ENCODE measurements around the gene HIGD2A.

Gene HIGD2A

DNA sequence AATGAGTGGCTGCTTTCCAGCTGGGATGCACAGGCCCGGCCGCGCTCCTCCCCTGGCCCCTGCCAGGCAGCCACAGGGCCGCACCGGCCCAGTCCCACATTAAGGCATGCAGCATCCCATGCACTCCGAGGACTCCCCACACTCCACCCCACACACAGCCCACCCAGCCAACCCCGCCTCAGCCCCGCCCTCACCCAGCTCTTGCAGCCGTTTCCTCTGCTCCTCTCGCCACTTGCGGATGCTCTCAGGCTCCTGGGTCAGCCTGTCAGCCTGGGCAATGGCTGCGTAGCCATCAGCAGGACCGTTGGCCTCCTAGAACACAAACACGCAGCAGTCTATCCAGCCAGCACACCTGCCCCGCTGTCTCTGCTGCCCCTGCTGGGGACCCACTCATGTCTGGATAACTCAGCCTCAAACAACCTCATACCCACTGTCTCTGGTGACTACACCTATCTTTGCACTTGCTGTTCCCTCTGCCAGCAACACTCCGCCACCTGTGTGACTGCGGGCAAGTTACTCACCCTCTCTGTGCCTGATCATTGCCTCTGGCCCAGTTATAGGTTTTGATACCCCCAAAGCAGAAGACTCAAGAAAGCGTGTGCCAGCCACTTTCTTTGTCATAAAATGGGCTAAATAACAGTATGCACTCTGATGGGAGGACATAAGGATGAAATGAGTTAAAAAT is 9.3 kb downstream of the HIGD2A start:
- Histone ChIP-seq H2AFZ (ENCODE audit: low read depth, low read length, severe bottlenecking) (no peak overlapping the region), H3K79me2 (ENCODE audit: insufficient read depth, low read length) (no peaks in the 10 kb centered on the region), H3K9me2 (replicated peaks; ENCODE audit: insufficient read depth, low read length) (no peaks in the 10 kb centered on the region), H3K36me3 (ENCODE audit: low read length) (no peaks in the 10 kb centered on the region), H3K4me2 (ENCODE audit: low read depth, low read length, poor library complexity, severe bottlenecking) (no peak overlapping the region), H3K9me3 (ENCODE audit: insufficient read depth, low read length) (no peaks in the 10 kb centered on the region), H3K27ac (ENCODE audit: low read depth, low read length) (no peak overlapping the region), H4K20me1 (ENCODE audit: low read depth, low read length) (no peaks in the 10 kb centered on the region), H3K27me3 (ENCODE audit: low read length) (no peaks in the 10 kb centered on the region), H3K4me3 (ENCODE audit: insufficient read depth, low read length, poor library complexity, severe bottlenecking) (no peak overlapping the region), H3K9ac (ENCODE audit: low read length) (no peak overlapping the region), H3F3A (ENCODE audit: insufficient read depth) (no peaks in the 10 kb centered on the region)
- no peak for TF ChIP-seq EZH2phosphoT487 (conservative IDR thresholded peaks at IDR 0.05; ENCODE audit: low read length)
- TF ChIP-seq, protein P1, sequence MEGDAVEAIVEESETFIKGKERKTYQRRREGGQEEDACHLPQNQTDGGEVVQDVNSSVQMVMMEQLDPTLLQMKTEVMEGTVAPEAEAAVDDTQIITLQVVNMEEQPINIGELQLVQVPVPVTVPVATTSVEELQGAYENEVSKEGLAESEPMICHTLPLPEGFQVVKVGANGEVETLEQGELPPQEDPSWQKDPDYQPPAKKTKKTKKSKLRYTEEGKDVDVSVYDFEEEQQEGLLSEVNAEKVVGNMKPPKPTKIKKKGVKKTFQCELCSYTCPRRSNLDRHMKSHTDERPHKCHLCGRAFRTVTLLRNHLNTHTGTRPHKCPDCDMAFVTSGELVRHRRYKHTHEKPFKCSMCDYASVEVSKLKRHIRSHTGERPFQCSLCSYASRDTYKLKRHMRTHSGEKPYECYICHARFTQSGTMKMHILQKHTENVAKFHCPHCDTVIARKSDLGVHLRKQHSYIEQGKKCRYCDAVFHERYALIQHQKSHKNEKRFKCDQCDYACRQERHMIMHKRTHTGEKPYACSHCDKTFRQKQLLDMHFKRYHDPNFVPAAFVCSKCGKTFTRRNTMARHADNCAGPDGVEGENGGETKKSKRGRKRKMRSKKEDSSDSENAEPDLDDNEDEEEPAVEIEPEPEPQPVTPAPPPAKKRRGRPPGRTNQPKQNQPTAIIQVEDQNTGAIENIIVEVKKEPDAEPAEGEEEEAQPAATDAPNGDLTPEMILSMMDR (IDR thresholded peaks at IDR 0.05; ENCODE audit: insufficient read depth, low read length, poor library complexity, severe bottlenecking) = no peak

DNA sequence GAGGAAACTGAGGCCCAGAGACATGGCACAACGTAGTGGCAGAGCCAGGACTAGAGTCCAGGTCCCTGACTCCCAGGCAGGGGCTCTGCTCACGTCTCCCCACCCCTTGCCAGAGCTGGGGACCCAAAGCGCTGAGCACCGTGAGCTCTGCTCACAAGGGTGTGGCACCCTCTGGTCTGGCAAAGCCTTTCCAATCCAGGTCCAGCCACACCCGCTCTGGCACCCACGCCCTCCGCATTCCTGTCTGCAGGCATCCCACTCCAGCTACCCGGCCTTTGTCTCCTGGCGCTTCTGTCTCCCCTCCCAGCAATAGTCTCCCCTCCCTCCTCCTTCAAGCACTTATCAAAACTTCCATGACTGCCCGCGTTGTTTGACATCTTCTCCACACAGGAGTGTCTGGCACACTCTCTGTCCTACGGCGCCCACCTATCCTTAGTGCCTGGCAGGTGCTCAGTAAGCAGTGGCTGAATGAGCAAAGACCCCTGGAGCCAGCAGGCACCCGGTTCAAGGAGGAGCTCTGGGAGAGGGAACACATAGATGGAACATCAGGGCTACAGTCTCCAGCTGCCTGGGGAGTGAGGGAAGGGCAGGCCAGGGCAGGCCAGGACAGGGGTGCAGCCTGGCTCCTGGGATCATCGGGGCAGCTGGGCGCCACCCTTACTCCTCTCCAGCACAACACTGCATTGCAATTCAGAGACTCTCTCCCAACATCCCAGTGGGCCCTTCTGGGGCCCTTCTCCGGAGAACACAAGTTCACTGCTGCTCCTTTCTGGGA is 12.0 kb downstream of the HIGD2A start:
- no peaks in the 10 kb centered on the region for H4K20me1 ChIP-seq (ENCODE audit: low read depth, low read length)
- no peaks in the 10 kb centered on the region for H3K27me3 ChIP-seq (ENCODE audit: low read length)
- H3K9ac ChIP-seq (ENCODE audit: low read length) = no peak overlapping the region
- H3K4me2 ChIP-seq (ENCODE audit: low read depth, low read length, poor library complexity, severe bottlenecking) = no peak overlapping the region
- H3F3A ChIP-seq (ENCODE audit: insufficient read depth) = no peaks in the 10 kb centered on the region
- H3K27ac ChIP-seq (ENCODE audit: low read depth, low read length) = no peak overlapping the region
- no peak overlapping the region for H2AFZ ChIP-seq (ENCODE audit: low read depth, low read length, severe bottlenecking)
- H3K79me2 ChIP-seq (ENCODE audit: insufficient read depth, low read length) = no peaks in the 10 kb centered on the region
- no peaks in the 10 kb centered on the region for H3K36me3 ChIP-seq (ENCODE audit: low read length)
- H3K4me3 ChIP-seq (ENCODE audit: insufficient read depth, low read length, poor library complexity, severe bottlenecking) = no peak overlapping the region
- no peaks in the 10 kb centered on the region for H3K9me3 ChIP-seq (ENCODE audit: insufficient read depth, low read length)
- no peak for TF ChIP-seq EZH2phosphoT487 (conservative IDR thresholded peaks at IDR 0.05; ENCODE audit: low read length)
- TF ChIP-seq, protein P1 (IDR thresholded peaks at IDR 0.05; ENCODE audit: insufficient read depth, low read length, poor library complexity, severe bottlenecking) = no peak
- no peaks in the 10 kb centered on the region for H3K9me2 ChIP-seq (replicated peaks; ENCODE audit: insufficient read depth, low read length)

DNA sequence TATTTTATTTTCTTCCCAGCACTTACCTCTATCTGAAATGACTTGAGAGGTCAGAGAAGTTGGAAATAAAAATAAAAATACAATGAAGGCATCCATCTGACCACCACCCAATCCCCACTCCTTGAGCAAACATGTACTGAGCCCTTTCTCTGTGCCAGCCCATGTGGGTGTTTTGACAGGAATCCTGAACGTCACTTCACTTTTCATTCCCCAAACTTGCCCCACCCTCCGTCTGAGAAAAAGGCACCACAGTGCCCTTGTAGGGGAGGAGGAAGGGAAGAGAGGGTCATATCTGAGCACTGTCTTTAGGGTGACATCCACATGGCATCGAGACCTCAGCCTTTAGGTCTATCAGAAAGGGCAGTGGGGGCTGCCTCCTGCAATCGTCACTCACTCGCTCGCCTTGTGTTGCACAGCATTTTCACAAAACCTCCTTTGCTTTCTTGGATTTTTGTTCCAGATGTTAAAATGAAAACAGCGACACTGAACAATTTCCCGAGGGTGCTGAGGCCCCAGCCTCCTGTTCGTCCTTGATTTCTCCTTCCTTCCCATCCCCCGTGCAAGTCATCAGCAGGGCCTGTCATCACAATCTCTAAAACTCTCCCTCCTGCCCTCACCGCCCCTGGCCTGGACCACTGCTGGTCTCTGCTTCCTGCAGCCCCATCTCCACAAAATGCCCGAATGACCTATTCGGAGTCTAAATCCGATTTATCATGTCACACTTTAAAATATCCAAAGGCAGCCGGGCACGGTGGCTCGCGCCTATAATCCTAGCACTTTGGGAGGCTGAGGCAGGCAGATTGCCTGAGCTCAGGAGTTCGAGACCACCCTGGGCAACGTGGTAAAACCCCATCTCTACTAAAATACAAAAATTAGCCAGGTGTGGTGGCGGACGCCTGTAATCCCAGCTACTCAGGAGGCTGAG is 13.0 kb downstream of the HIGD2A start:
- Histone ChIP-seq H3K79me2 (ENCODE audit: insufficient read depth, low read length) (no peaks in the 10 kb centered on the region), H2AFZ (ENCODE audit: low read depth, low read length, severe bottlenecking) (no peak overlapping the region), H3K4me2 (ENCODE audit: low read depth, low read length, poor library complexity, severe bottlenecking) (no peak overlapping the region), H3K9me3 (ENCODE audit: insufficient read depth, low read length) (no peaks in the 10 kb centered on the region), H3K4me3 (ENCODE audit: insufficient read depth, low read length, poor library complexity, severe bottlenecking) (no peak overlapping the region), H3K27me3 (ENCODE audit: low read length) (no peaks in the 10 kb centered on the region), H3K9ac (ENCODE audit: low read length) (no peak overlapping the region), H3F3A (ENCODE audit: insufficient read depth) (no peaks in the 10 kb centered on the region), H3K27ac (ENCODE audit: low read depth, low read length) (no peak overlapping the region), H3K36me3 (ENCODE audit: low read length) (no peaks in the 10 kb centered on the region), H3K9me2 (replicated peaks; ENCODE audit: insufficient read depth, low read length) (no peaks in the 10 kb centered on the region), H4K20me1 (ENCODE audit: low read depth, low read length) (no peaks in the 10 kb centered on the region)
- TF ChIP-seq EZH2phosphoT487 (conservative IDR thresholded peaks at IDR 0.05; ENCODE audit: low read length) = no peak
- TF ChIP-seq, protein P1 (IDR thresholded peaks at IDR 0.05; ENCODE audit: insufficient read depth, low read length, poor library complexity, severe bottlenecking) = no peak

Measured in SU-DHL-6 (cell line).